Smooth muscle cell (in vitro differentiated cells): Measurements from ENCODE around the gene OSBPL5. TPM values are rescaled to one million over a fixed set of nuclear protein-coding genes. Genes with fewer than 3 reads are reported as not detected.

Source experiments
- DNase-seq: peaks from one replicate; lab custom pipeline; 2025; ENCODE audit not compliant: unreplicated experiment; lab: John Stamatoyannopoulos, UW
- H2AFZ ChIP-seq: fragments of 200-600 bp; sonication (generic); 2 replicates; pipeline ENCODE4 v1.6.0; 2016; ENCODE audit warnings: antibody characterized with exemption, low read depth, mild to moderate bottlenecking
- H3F3A ChIP-seq: fragments of 200-600 bp; sonication (generic); 2 replicates; pipeline ENCODE4 v1.6.0; 2017; ENCODE audit warnings: antibody characterized with exemption, low read depth
- H3K27ac ChIP-seq: fragments of 200-600 bp; sonication (generic); 2 replicates; pipeline ENCODE4 v1.5.1; 2016; ENCODE audit warnings: low read depth, mild to moderate bottlenecking
- H3K27me3 ChIP-seq: fragments of 200-600 bp; sonication (generic); 2 replicates; pipeline ENCODE4 v1.6.1; 2016; ENCODE audit warnings: low read depth, mild to moderate bottlenecking
- H3K36me3 ChIP-seq: fragments of 200-600 bp; sonication (generic); 2 replicates; pipeline ENCODE4 v1.5.1; 2016; ENCODE audit warnings: low read depth
- H3K4me1 ChIP-seq: fragments of 200-600 bp; sonication (generic); 2 replicates; pipeline ENCODE4 v1.5.1; 2016; ENCODE audit warnings: low read depth
- H3K4me2 ChIP-seq: fragments of 200-600 bp; sonication (generic); 2 replicates; pipeline ENCODE4 v1.6.0; 2016; ENCODE audit warnings: mild to moderate bottlenecking
- H3K4me3 ChIP-seq: fragments of 200-600 bp; sonication (generic); 2 replicates; pipeline ENCODE4 v1.5.1; 2016; ENCODE audit warnings: mild to moderate bottlenecking
- H3K79me2 ChIP-seq: fragments of 200-600 bp; sonication (generic); 2 replicates; pipeline ENCODE4 v1.6.0; 2016; ENCODE audit warnings: low read depth, mild to moderate bottlenecking
- H3K9ac ChIP-seq: fragments of 200-600 bp; sonication (generic); 2 replicates; pipeline ENCODE4 v1.6.0; 2016; ENCODE audit warnings: low read depth
- H3K9me3 ChIP-seq: fragments of 200-600 bp; sonication (generic); replicated peaks from 2 replicates; pipeline ENCODE4 v1.5.1; 2016; ENCODE audit warnings: low read depth
- H4K20me1 ChIP-seq: fragments of 200-600 bp; sonication (generic); 2 replicates; pipeline ENCODE4 v1.6.0; 2016; ENCODE audit warnings: low read depth
- WGBS: methylation state at CpG from one replicate; pipeline ENCODE4 v1.1.7; 2016; ENCODE audit warnings: low lambda C conversion rate; 5-methylcytosine and 5-hydroxymethylcytosine counted together
- polyA plus RNA-seq: library from polyadenylated mRNA; unstranded; fragments of >200 nt; fragmentation: Nextera tagmentation; extraction: Ambion mirVana; gene quantifications from 2 replicates; pipeline ENCODE4 v1.2.1, GENCODE V29; 2016
- total RNA-seq: library from RNA; depleted of rRNA; stranded (reverse); fragments of >200 nt; gene quantifications from 2 replicates; pipeline ENCODE4 v1.2.3, GENCODE V29; 2014
- TF ChIP-seq, protein P1 (sequence below): fragments of 200-600 bp; sonication (generic); IDR thresholded peaks from 2 replicates; pipeline ENCODE4 v1.5.1; 2017; ENCODE audit warnings: borderline replicate concordance, mild to moderate bottlenecking, antibody characterized with exemption; ENCODE audit not compliant: insufficient read depth, poor library complexity, severe bottlenecking

The OSBPL5 gene
- total RNA-seq, result 24.2 and 27.3 TPM in 2 replicates
- 43.4 and 46.0 TPM in 2 replicates for polyA plus RNA-seq

GRCh38 chr11:3165152-3165705 lies at the start of gene OSBPL5:
Gene OSBPL5 (minus strand): TSS chr11:3165310. CDS start chr11:3129148, 36,162 bp downstream.
- TF ChIP-seq, protein P1, sequence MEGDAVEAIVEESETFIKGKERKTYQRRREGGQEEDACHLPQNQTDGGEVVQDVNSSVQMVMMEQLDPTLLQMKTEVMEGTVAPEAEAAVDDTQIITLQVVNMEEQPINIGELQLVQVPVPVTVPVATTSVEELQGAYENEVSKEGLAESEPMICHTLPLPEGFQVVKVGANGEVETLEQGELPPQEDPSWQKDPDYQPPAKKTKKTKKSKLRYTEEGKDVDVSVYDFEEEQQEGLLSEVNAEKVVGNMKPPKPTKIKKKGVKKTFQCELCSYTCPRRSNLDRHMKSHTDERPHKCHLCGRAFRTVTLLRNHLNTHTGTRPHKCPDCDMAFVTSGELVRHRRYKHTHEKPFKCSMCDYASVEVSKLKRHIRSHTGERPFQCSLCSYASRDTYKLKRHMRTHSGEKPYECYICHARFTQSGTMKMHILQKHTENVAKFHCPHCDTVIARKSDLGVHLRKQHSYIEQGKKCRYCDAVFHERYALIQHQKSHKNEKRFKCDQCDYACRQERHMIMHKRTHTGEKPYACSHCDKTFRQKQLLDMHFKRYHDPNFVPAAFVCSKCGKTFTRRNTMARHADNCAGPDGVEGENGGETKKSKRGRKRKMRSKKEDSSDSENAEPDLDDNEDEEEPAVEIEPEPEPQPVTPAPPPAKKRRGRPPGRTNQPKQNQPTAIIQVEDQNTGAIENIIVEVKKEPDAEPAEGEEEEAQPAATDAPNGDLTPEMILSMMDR, result no peak
- Histone ChIP-seq H3K9ac (peak within 1 kb of the TSS; percentile 71), H3K27ac (no peak within 1 kb of the TSS), H3K79me2 (peaks cover 37% of the 10 kb centered on the region), H4K20me1 (peaks cover 41% of the 10 kb centered on the region), H3K4me1 (peaks cover 38% of the 10 kb centered on the region), H2AFZ (peak within 1 kb of the TSS; percentile 92), H3K9me3 (no peaks in the 10 kb centered on the region), H3K4me3 (peak within 1 kb of the TSS; percentile 83), H3K36me3 (no peaks in the 10 kb centered on the region), H3K4me2 (peak within 1 kb of the TSS; percentile 100), H3K27me3 (no peaks in the 10 kb centered on the region), H3F3A (no peaks in the 10 kb centered on the region)
- WGBS, result 9% methylated on average over 37 of the region's 63 CpGs
- peak; percentile 30 for DNase-seq

DNA sequence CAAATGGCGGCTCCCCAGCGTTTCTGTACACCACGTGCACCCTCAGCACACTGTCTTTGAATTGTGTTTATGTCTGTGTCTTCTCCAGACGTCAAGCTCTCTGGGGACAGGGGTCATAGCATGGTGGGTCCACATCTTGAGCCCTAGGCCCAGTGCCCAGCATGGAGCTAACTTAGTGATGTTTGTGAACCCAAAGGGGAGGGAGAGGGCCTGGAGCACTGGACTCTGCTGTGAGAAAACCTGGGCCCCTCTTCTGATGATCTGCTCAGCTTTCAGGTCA lies 49.2 kb upstream of the OSBPL5 start:
- WGBS, result 90% methylated on average over 4 of the region's 4 CpGs
- Histone ChIP-seq H3K9ac (no peak overlapping the region), H3K36me3 (no peaks in the 10 kb centered on the region), H3F3A (no peaks in the 10 kb centered on the region), H3K4me1 (no peaks in the 10 kb centered on the region), H2AFZ (no peak overlapping the region), H3K4me2 (no peak overlapping the region), H4K20me1 (no peaks in the 10 kb centered on the region), H3K27ac (no peak overlapping the region), H3K9me3 (no peaks in the 10 kb centered on the region), H3K79me2 (no peaks in the 10 kb centered on the region), H3K27me3 (peaks cover 3% of the 10 kb centered on the region), H3K4me3 (no peak overlapping the region)
- no peak for DNase-seq
- TF ChIP-seq, protein P1, result no peak

GRCh38 chr11:3213659-3214419 lies 48.7 kb upstream of the OSBPL5 start:
- H3K9me3 ChIP-seq, result no peaks in the 10 kb centered on the region
- 73% methylated on average over 24 of the region's 24 CpGs for WGBS
- no peak overlapping the region for H3K4me2 ChIP-seq
- no peak overlapping the region for H3K9ac ChIP-seq
- H4K20me1 ChIP-seq, result no peaks in the 10 kb centered on the region
- H3K36me3 ChIP-seq, result no peaks in the 10 kb centered on the region
- peaks cover 3% of the 10 kb centered on the region for H3K27me3 ChIP-seq
- H3K27ac ChIP-seq, result no peak overlapping the region
- H3K79me2 ChIP-seq, result no peaks in the 10 kb centered on the region
- H3K4me3 ChIP-seq, result no peak overlapping the region
- TF ChIP-seq, protein P1, result no peak
- DNase-seq, result no peak
- H2AFZ ChIP-seq, result no peak overlapping the region
- no peaks in the 10 kb centered on the region for H3K4me1 ChIP-seq
- no peaks in the 10 kb centered on the region for H3F3A ChIP-seq
